ENCODE measurements around the gene ACBD6.

GRCh38 chr1:180548686-180549317 lies 46.4 kb upstream of the ACBD6 start:
- TF ChIP-seq CTCF (conservative IDR thresholded peaks at IDR 0.05 in 1 of 2, IDR thresholded peaks at IDR 0.05 in 1 of 2; ENCODE audit: extremely low read depth in 1 of 2, insufficient read depth in 1 of 2, low read depth in 1 of 2, low read length in 2 of 2) (no peak), EZH2 (IDR thresholded peaks at IDR 0.05; ENCODE audit: borderline replicate concordance, low read length) (no peak)

All from mammary epithelial cell (primary cell).